NCI-H510A (cell line): Measurements from ENCODE around the gene CXXC4.

Experiments
- DNase-seq: peaks from one replicate; lab custom pipeline; 2025; lab: John Stamatoyannopoulos, UW

CXXC4 gene

DNA sequence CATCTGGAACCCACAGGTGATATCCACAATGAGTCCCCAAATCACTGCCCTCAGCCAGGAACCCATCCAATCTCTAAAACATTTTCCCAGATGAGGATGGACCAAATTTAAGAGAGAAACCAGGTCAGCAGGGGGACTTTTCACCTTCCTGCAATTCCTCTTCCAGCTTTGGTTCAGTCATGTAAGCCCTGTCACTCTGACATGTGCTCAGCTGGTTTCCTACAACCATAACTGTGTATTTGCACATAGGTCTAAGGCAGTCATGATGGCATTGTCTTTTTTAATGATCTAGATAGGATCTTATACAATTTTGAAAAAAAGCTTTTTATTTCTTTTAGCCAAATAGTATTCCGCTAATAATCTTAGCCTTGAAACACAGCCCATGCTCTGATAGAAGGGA, 6.5 kb downstream of the CXXC4 start:
- no peak for DNase-seq

DNA sequence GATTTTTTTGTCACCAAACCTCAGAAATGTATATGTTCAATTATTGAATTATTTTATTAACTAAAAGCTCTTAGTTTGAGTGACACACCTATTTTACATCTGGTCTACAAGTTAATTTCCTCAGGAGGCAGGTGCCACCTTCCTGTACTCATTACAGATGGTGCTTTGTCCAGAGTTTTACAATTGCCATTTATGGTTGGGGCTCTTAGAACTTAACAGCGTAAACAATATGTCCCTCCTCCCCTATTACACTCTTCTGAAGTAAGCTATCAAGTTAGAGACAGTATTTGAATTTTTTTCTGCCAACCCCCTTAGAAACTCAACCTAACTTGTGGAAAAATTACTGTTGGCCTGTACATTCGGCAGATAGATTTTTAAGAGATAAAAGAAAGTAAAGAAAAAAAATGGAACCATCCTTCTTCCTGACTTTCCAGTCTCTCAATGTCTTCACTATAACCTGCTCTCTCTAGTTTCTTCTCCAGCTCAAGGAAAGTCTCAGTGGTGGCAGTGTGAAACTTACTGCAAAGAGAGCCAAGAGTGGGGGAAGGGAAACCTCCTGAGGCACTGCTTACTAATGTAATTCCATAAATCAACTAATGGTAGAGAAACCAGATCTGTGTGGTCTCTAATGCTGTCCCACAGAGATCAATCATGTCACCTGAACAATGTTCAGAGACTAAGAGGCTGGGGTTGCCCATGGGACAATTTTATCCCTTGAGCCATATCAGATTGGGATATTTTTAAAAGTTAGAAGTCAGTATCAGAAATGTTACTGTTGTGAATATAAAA, 7.8 kb downstream of the CXXC4 start:
- peak; percentile 13 for DNase-seq

- no peak for DNase-seq
Observed at GRCh38 chr4:104475652-104476051, 19.0 kb downstream of the CXXC4 start.

DNA sequence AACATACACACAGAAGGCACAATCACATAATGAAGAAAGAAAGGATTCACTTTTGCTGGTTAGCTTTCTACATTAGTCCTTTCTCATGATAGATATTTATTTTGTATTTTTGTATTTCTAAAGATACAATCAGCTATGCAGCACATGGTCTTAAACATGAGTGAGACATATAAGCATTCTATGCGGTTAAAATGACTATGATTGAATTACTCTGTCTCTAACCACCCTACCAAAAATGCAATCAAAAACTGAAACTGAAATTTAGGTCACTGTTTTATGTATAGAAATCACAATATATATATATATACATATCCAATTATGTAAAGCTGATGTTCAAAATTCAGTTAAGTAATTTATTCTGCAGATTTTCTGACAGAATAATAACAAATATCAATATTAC, 21.9 kb downstream of the CXXC4 start:
- no peak for DNase-seq

- no peak for DNase-seq
Observed at GRCh38 chr4:104470770-104471169, 23.9 kb downstream of the CXXC4 start.

DNA sequence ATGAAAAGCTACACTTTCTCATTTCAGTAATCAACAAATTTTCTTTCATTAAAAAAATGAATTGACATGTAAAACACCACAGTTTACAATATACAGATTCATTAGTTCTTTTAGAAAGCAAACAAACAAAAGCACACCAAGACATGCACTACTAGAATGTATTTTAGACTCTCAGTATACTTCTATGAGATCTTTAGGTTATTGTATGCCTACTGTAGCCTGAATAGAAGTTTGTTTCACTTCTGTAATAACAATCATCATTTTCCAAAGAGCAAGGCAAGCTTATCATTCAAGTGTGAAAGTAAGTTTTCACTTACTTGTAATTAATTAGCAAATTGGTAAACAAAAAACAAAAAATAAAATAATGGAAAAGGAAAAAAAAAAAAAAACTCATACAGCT, 24.9 kb downstream of the CXXC4 start:
- no peak for DNase-seq

DNA sequence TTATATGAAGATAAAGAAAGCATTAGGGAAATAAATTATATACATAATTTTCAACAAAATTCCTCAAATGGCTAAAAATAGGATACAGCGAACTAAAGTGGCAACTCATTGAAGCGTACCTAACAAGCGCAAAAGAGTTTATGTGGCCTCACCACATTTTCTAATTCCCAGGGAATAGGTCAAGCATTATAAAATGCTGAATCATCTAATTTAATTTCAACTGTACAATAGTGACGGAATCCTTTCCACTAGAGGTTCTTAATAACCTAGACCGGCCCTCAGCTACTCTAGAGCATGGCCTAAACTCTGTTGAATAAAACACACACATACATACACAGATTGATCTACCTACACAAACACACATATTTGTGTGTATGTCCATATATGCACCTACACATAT, 29.1 kb downstream of the CXXC4 start:
- no peak for DNase-seq

DNA sequence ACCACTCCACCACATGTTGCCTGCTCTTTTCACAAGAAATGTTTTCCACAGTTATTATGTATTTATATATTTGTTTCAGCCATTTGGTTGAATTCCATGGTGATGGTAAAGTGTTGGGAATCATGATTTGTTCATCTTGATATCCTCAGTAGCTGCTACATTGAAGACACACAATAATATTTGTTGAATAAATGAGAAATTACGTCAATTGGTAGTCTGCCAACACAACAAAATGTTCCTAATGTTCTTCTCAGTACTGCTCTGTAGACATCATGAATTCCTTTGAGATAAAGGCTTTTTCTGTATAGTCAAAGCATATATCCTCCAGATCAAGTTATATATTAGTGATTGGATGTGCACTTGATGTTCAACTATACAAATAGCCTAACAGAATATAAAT, 29.5 kb downstream of the CXXC4 start:
- DNase-seq = no peak

DNA sequence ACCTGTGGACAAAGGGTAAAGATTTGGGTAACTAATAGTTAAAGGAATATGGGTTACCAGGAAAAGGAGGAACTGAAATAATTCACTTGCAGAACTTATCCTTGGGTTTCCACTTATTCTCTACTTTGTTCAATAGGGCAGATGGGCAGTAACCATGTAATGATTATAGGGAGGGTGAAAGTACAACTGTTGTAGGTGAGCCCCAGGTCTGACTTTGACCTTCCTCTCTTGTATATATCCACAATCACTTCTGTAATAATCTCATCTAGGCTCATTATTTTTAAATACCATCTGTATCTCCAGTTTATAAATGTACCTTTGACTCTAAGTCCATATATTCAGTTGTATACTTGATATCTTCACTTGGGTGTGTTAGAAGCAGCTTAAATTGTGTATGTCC, 32.1 kb downstream of the CXXC4 start:
- no peak for DNase-seq

- no peak for DNase-seq
Observed at GRCh38 chr4:104457308-104457981, 37.2 kb downstream of the CXXC4 start.

DNA sequence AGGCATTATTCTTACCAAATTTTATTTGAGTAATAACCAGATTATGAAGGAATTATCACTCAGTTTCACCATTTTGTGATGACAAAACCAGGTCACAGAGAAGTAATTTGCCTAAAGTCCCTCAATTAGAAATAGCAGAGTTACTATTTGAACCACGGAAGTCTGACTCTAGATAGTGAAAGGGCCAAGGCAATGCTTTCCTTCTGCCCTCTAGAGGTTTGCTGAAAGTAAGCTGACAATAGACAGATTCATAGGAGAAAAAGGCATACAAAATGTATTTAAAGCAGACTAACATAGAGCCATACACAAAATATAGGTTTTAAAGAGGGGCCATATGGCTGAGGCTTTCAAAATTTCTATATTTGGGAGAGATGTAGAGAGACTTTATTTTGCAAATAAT, 43.1 kb downstream of the CXXC4 start:
- DNase-seq = no peak

DNA sequence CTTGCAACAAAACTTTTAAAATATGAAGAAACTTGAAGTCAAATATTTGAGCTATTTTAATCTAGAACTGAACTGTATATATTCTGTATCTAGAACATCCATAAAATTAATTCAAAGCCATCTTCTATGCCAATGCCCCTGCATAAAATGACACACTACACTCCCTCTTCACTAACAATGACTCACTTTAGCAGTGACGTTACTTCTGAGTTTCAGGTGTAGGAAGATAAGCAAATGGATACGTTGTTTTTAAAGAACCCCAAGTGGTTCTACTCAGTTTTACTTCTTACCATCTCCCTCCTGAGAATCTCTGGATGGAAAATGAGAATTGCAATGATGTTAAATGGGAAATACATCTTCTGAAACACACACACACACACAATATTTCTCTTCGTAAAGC, 45.2 kb downstream of the CXXC4 start:
- no peak for DNase-seq

GRCh38 chr4:104447294-104447693, 47.4 kb downstream of the CXXC4 start:
- DNase-seq = no peak

- DNase-seq = no peak
Observed at GRCh38 chr4:104446431-104447278, 48.0 kb downstream of the CXXC4 start.

- no peak for DNase-seq
Observed at GRCh38 chr4:104444685-104445084, 50.0 kb downstream of the CXXC4 start.

DNA sequence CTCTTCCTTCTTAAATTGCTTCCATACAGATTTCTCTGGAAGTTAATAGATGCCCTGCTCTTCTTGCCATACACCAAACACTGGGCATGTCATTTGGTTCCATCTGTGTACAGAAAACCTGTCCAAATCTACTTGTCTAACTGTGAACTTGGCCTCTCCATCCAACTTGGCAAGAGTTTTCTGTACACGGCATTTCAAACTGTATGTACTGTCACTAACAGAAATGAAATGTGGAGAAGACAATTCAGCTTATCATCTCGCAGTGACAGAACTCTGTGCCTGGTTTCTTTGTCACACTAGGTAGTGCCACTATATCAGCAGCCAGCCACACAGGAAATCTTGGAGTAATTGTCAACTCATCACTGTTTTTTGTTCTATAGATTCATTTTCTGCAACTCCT, 58.2 kb downstream of the CXXC4 start:
- no peak for DNase-seq

- no peak for DNase-seq
Observed at GRCh38 chr4:104429150-104429741, 65.4 kb downstream of the CXXC4 start.

DNA sequence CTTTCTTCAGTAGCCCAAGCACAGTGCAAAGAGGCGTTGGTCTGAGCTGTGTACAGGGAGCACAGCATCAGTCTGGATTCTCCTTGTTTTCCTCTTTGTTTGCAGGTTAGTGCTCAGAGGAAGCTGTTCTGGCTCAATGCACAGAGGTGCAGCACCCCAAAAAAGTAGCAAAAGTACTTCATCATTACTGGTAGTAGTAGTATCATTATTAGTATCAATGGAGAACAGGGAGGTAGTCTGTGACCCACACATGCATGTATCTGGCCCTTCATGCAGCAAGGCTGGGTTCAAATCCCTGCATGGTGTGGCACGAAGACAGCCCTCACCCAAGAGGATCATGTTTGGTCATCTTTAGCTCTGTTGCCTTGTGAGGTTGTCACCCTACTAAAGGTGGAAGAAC, 68.7 kb downstream of the CXXC4 start:
- DNase-seq = no peak

- no peak for DNase-seq
Observed at GRCh38 chr4:104424989-104425388, 69.7 kb downstream of the CXXC4 start.

GRCh38 chr4:104424475-104424941, 70.2 kb downstream of the CXXC4 start:
- DNase-seq = no peak

DNA sequence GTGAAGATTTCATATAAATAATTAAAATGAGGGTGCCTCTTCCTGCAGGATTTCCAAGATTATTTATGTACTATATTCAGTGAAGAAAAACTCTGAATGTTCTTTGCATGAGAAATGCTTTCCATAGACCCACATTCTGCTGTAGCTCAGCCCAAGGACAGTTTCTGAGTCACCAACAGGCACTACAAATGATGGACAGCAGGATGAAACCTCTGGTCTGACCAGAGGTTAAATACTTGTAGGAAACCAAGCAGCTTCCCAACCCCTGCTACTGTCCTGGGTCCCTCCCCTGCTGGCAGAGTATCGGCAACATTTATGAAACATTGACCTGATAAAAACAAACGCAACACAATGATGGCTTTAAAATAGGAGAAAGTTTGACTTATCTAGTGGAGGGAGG, 73.1 kb downstream of the CXXC4 start:
- no peak for DNase-seq

- no peak for DNase-seq
Observed at GRCh38 chr4:104420766-104421165, 73.9 kb downstream of the CXXC4 start.
